SKM-1 treated with dmso at 0.1 percent for 144 hours (cell line): ENCODE data around the gene GINM1.

Experiments
- DNase-seq: peaks from one replicate; lab custom pipeline; 2025; ENCODE audit not compliant: unreplicated experiment; lab: John Stamatoyannopoulos, UW

GINM1 gene

GRCh38 chr6:149565527-149566409, at the start of gene GINM1:
Gene GINM1 (plus strand): TSS chr6:149566375. CDS start chr6:149566415, 40 bp downstream.
- DNase-seq = peak; percentile 88

GRCh38 chr6:149529650-149530049, 36.5 kb upstream of the GINM1 start:
- no peak for DNase-seq

- no peak for DNase-seq
These were observed 31.4 kb upstream of the GINM1 start for GRCh38 chr6:149534742-149535141.

- DNase-seq = no peak
These were observed 25.0 kb upstream of the GINM1 start for GRCh38 chr6:149541139-149541538.

GRCh38 chr6:149544646-149545257, 21.4 kb upstream of the GINM1 start:
- no peak for DNase-seq

GRCh38 chr6:149545258-149545753, 20.9 kb upstream of the GINM1 start:
- DNase-seq = peak; percentile 39

GRCh38 chr6:149545754-149546471, 20.3 kb upstream of the GINM1 start, which contains the start of gene PPIL4:
Gene PPIL4 (minus strand): TSS chr6:149546043. CDS start chr6:149546005, 38 bp downstream.
- peak; percentile 85 for DNase-seq

GRCh38 chr6:149551920-149552319, 14.3 kb upstream of the GINM1 start:
- DNase-seq = no peak

GRCh38 chr6:149558029-149558428, 8.1 kb upstream of the GINM1 start:
- no peak for DNase-seq

- no peak for DNase-seq
These were observed 6.8 kb upstream of the GINM1 start for GRCh38 chr6:149559389-149559788.

GRCh38 chr6:149560736-149561135, 5.4 kb upstream of the GINM1 start:
- DNase-seq = no peak

GRCh38 chr6:149563203-149563927, 2.8 kb upstream of the GINM1 start:
- no peak for DNase-seq

- no peak for DNase-seq
These were observed 2.2 kb upstream of the GINM1 start for GRCh38 chr6:149563928-149564325.

GRCh38 chr6:149566410-149567193, 427 bp downstream of the GINM1 start:
- peak; percentile 11 for DNase-seq

- DNase-seq = no peak
These were observed 1.0 kb downstream of the GINM1 start for GRCh38 chr6:149567194-149567586.

- DNase-seq = no peak
These were observed 1.9 kb downstream of the GINM1 start for GRCh38 chr6:149567945-149568585.

GRCh38 chr6:149580880-149581279, 14.7 kb downstream of the GINM1 start:
- DNase-seq = no peak

- no peak for DNase-seq
These were observed 15.2 kb downstream of the GINM1 start for GRCh38 chr6:149581349-149581748.

GRCh38 chr6:149586149-149586548, 20.0 kb downstream of the GINM1 start:
- DNase-seq = no peak
